WTC11 (cell line): ENCODE results near the gene SLC6A18. TPM values are rescaled to one million over a fixed set of nuclear protein-coding genes. Genes with fewer than 3 reads are reported as not detected.

Source experiments
- ATAC-seq: fragments of 200-7000 bp; cut with Tn5 transposase; 2 replicates; pipeline ENCODE4 v1.10.0; 2021; ENCODE audit warnings: mild to moderate bottlenecking, moderate library complexity
- CTCF ChIA-PET: fragments of 300-600 bp; sonication (Branson Sonifier 250); formaldehyde crosslinking; loops from one replicate; lab custom pipeline; 2021; ENCODE audit warnings: antibody characterized with exemption; lab: Charles Lee
- POLR2A ChIA-PET: fragments of 350-600 bp; sonication (Branson Sonifier 250); formaldehyde crosslinking; loops from one replicate; lab custom pipeline; 2021; ENCODE audit warnings: antibody characterized with exemption; lab: Charles Lee
- DNase-seq: peaks from one replicate; pipeline ENCODE4 v3.0.0; 2021; ENCODE audit warnings: low spot score
- H3K27ac Mint-ChIP-seq: 2 replicates; pipeline ENCODE4 v1.8.0; 2021; ENCODE audit warnings: mixed read lengths
- H3K27me3 Mint-ChIP-seq: 2 replicates; pipeline ENCODE4 v1.8.0; 2021; ENCODE audit warnings: low read depth, mild to moderate bottlenecking, moderate library complexity, mixed read lengths
- H3K36me3 Mint-ChIP-seq: 2 replicates; pipeline ENCODE4 v1.8.0; 2021; ENCODE audit warnings: mixed read lengths
- H3K4me1 Mint-ChIP-seq: 2 replicates; pipeline ENCODE4 v1.8.0; 2022; ENCODE audit warnings: mixed read lengths
- H3K4me3 Mint-ChIP-seq: 2 replicates; pipeline ENCODE4 v1.8.0; 2021; ENCODE audit warnings: mild to moderate bottlenecking, moderate library complexity, mixed read lengths
- H3K9me3 Mint-ChIP-seq: 2 replicates; pipeline ENCODE4 v1.8.0; 2021; ENCODE audit warnings: mixed read lengths
- AR ChIP-seq: fragments of 250-450 bp; sonication (Bioruptor Pico); IDR thresholded peaks from 2 replicates; pipeline ENCODE4 v1.9.0; 2021; ENCODE audit warnings: mild to moderate bottlenecking
- CBFB ChIP-seq: sonication (generic); formaldehyde crosslinking; IDR thresholded peaks from 2 replicates; pipeline ENCODE4 v1.8.1; 2022; ENCODE audit warnings: mild to moderate bottlenecking, low read depth, missing genetic modification reagents
- CREB1 ChIP-seq: sonication (generic); formaldehyde crosslinking; IDR thresholded peaks from 2 replicates; pipeline ENCODE4 v1.8.0; 2023; ENCODE audit warnings: mild to moderate bottlenecking, missing genetic modification reagents
- CTCF ChIP-seq: fragments of 200-600 bp; IDR thresholded peaks from 2 replicates; pipeline ENCODE4 v1.8.0; 2022; ENCODE audit warnings: antibody characterized with exemption
- E2F1 ChIP-seq: sonication (generic); formaldehyde crosslinking; IDR thresholded peaks from 2 replicates; pipeline ENCODE4 v1.8.0; 2022; ENCODE audit warnings: mild to moderate bottlenecking, missing genetic modification reagents
- GABPB1 ChIP-seq: sonication (generic); formaldehyde crosslinking; IDR thresholded peaks from 2 replicates; pipeline ENCODE4 v1.8.1; 2023; ENCODE audit warnings: mild to moderate bottlenecking, missing genetic modification reagents
- HMGXB4 ChIP-seq: sonication (generic); formaldehyde crosslinking; IDR thresholded peaks from 2 replicates; pipeline ENCODE4 v1.8.1; 2023; ENCODE audit warnings: mild to moderate bottlenecking, moderate library complexity, missing genetic modification reagents
- MAX ChIP-seq: sonication (generic); formaldehyde crosslinking; IDR thresholded peaks from 2 replicates; pipeline ENCODE4 v1.8.0; 2022; ENCODE audit warnings: mild to moderate bottlenecking, missing genetic modification reagents
- RELA ChIP-seq: sonication (generic); formaldehyde crosslinking; IDR thresholded peaks from 2 replicates; pipeline ENCODE4 v1.8.1; 2022; ENCODE audit warnings: missing genetic modification reagents, mild to moderate bottlenecking, borderline replicate concordance
- SMAD4 ChIP-seq: sonication (generic); formaldehyde crosslinking; IDR thresholded peaks from 2 replicates; pipeline ENCODE4 v1.8.0; 2022; ENCODE audit warnings: mild to moderate bottlenecking, missing genetic modification reagents
- SOX15 ChIP-seq: fragments of 250-450 bp; sonication (Bioruptor Pico); IDR thresholded peaks from 2 replicates; pipeline ENCODE4 v1.9.0; 2021; ENCODE audit warnings: mild to moderate bottlenecking
- TCF7 ChIP-seq: sonication (generic); formaldehyde crosslinking; IDR thresholded peaks from 2 replicates; pipeline ENCODE4 v1.8.0; 2022; ENCODE audit warnings: mild to moderate bottlenecking, low read depth, missing genetic modification reagents, moderate library complexity
- ZBTB43 ChIP-seq: sonication (generic); formaldehyde crosslinking; IDR thresholded peaks from 2 replicates; pipeline ENCODE4 v1.8.1; 2023; ENCODE audit warnings: mild to moderate bottlenecking, missing genetic modification reagents
- ZNF138 ChIP-seq: sonication (generic); formaldehyde crosslinking; conservative IDR thresholded peaks from 2 replicates; pipeline ENCODE4 v1.8.1; 2022; ENCODE audit warnings: mild to moderate bottlenecking, moderate library complexity, missing genetic modification reagents
- ZNF671 ChIP-seq: fragments of 250-450 bp; sonication (Bioruptor Pico); IDR thresholded peaks from 2 replicates; pipeline ENCODE4 v1.8.0; 2021; ENCODE audit warnings: mild to moderate bottlenecking
- total RNA-seq: library from RNA; stranded (reverse); gene quantifications from 3 replicates; pipeline ENCODE4 v1.2.3, GENCODE V29; 2021
- TF ChIP-seq, protein P1 (sequence below): sonication (generic); formaldehyde crosslinking; IDR thresholded peaks from 2 replicates; pipeline ENCODE4 v1.8.1; 2022; ENCODE audit warnings: missing genetic modification reagents, borderline replicate concordance

The SLC6A18 gene
- total RNA-seq, 1 experiment from 2014 or later, result not detected

- no peak for TF ChIP-seq ZBTB43 (CRISPR knock-in tag)
Measured at GRCh38 chr5:1279443-1280151, 54.4 kb downstream of the SLC6A18 start (continued).

- POLR2A ChIA-PET, result no interaction called here
- CTCF ChIA-PET, result no interaction called here
- no peaks in the 10 kb centered on the region for H3K9me3 Mint-ChIP-seq
- no peak for TF ChIP-seq CREB1 (CRISPR knock-in tag)
- TF ChIP-seq MAX, result no peak
- TF ChIP-seq SOX15, result no peak
- no peak for TF ChIP-seq ZNF671 (CRISPR knock-in tag)
- no peak for TF ChIP-seq HMGXB4 (CRISPR knock-in tag)
- no peak for TF ChIP-seq CBFB (CRISPR knock-in tag)
- TF ChIP-seq RELA (CRISPR knock-in tag), result no peak
- no peak for TF ChIP-seq AR (CRISPR knock-in tag)
- DNase-seq, result peak; percentile 6
- no peaks in the 10 kb centered on the region for H3K27me3 Mint-ChIP-seq
- ATAC-seq, result no peak
- H3K4me1 Mint-ChIP-seq, result no peaks in the 10 kb centered on the region
- no peak overlapping the region for H3K27ac Mint-ChIP-seq
- H3K36me3 Mint-ChIP-seq, result peaks cover 13% of the 10 kb centered on the region
- H3K4me3 Mint-ChIP-seq, result no peak overlapping the region
Measured at GRCh38 chr5:1280177-1281037, 55.2 kb downstream of the SLC6A18 start.

DNA sequence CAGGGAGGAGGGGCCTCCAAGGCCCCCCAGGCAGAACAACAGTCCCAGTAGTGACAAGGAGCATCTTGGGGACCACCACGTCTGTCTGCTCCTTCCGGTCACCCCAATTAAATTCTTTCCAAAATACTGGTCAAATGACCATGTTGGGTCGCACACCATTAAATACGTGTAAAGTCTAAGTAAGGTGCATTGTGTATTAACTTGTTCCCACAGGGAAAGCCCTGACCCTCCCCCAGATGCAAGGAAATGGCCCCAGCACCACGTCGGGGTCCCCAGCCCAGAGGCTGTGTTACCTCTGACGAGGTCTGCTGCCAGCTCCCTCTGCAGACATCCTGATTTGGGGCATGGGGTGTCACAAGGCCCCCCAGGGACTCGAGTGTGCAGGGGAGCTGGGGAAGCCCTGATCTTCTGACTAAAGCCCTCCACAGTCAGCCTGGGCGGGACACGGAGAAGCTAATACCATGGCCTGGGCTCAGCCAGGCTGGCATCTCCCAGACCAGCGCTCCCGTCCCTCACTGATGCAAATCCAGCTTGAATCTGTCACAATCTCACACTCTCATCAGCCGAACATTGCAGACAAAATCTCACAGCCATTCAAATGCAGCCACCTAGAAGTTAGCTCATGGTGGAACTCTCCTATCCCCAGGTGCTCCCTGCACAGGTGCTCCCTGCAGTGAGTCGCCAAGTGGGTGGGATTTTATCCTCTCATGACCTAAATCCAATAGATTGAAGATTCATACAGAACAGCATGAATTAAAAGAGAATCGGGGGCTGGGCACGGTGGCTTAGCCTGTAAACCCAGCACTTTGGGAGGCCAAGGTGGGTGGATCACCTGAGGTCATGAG lies 56.1 kb downstream of the SLC6A18 start:
- peak overlapping the region; percentile 42; the same call in 1 of the 2 replicates for H3K27ac Mint-ChIP-seq
- CTCF ChIA-PET, result no interaction called here
- no peaks in the 10 kb centered on the region for H3K9me3 Mint-ChIP-seq
- ATAC-seq, result no peak
- peak; percentile 6 for DNase-seq
- no peak overlapping the region for H3K4me3 Mint-ChIP-seq
- TF ChIP-seq GABPB1 (CRISPR knock-in tag) (no peak), ZNF138 (no peak), SMAD4 (no peak), CTCF (no peak), TCF7 (CRISPR knock-in tag) (no peak), E2F1 (CRISPR knock-in tag) (no peak)
- TF ChIP-seq, protein P1, sequence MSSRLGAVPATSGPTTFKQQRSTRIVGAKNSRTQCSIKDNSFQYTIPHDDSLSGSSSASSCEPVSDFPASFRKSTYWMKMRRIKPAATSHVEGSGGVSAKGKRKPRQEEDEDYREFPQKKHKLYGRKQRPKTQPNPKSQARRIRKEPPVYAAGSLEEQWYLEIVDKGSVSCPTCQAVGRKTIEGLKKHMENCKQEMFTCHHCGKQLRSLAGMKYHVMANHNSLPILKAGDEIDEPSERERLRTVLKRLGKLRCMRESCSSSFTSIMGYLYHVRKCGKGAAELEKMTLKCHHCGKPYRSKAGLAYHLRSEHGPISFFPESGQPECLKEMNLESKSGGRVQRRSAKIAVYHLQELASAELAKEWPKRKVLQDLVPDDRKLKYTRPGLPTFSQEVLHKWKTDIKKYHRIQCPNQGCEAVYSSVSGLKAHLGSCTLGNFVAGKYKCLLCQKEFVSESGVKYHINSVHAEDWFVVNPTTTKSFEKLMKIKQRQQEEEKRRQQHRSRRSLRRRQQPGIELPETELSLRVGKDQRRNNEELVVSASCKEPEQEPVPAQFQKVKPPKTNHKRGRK (CRISPR knock-in tag), result no peak
- TF ChIP-seq, all 79 proteins: peak for 0
- Mint-ChIP-seq H3K27me3 (no peaks in the 10 kb centered on the region), H3K4me1 (no peaks in the 10 kb centered on the region), H3K36me3 (peaks cover 16% of the 10 kb centered on the region)
- POLR2A ChIA-PET, result no interaction called here
